ENCODE data around the gene USP10. TPM values are rescaled to one million over a fixed set of nuclear protein-coding genes. Genes with fewer than 3 reads are reported as not detected.
A peak's percentile ranks its signal among the peaks of the same experiment; 100 is the strongest.

USP10 gene
- total RNA-seq, 1 donor from 2014 or later, result 33.7 TPM

- TF ChIP-seq CTCF (IDR thresholded peaks at IDR 0.05; ENCODE audit: insufficient read depth, low read length, severe bottlenecking), result no peak
- no peaks in the 10 kb centered on the region for H3K36me3 ChIP-seq (ENCODE audit: control insufficient read depth, insufficient read depth, low read length)
- no peak overlapping the region for H3K4me3 ChIP-seq (ENCODE audit: low read depth, low read length)
- DNase-seq (ENCODE audit: low read depth), result no peak
- no peaks in the 10 kb centered on the region for H3K27me3 ChIP-seq (ENCODE audit: control insufficient read depth, insufficient read depth, low read length)
- no peak for FAIRE-seq
These were observed 94.4 kb downstream of the USP10 start for GRCh38 chr16:84794186-84794585.

- FAIRE-seq (no peak), DNase-seq (ENCODE audit: low read depth) (no peak)
- Histone ChIP-seq H3K27me3 (ENCODE audit: control insufficient read depth, insufficient read depth, low read length) (no peaks in the 10 kb centered on the region), H3K4me3 (ENCODE audit: low read depth, low read length) (no peak overlapping the region), H3K36me3 (ENCODE audit: control insufficient read depth, insufficient read depth, low read length) (no peaks in the 10 kb centered on the region)
- TF ChIP-seq CTCF (IDR thresholded peaks at IDR 0.05; ENCODE audit: insufficient read depth, low read length, severe bottlenecking), result no peak
These were observed 94.8 kb downstream of the USP10 start for GRCh38 chr16:84794626-84795025.

GRCh38 chr16:84795329-84796053 is 95.7 kb downstream of the USP10 start:
- Histone ChIP-seq H3K27me3 (ENCODE audit: control insufficient read depth, insufficient read depth, low read length) (no peaks in the 10 kb centered on the region), H3K36me3 (ENCODE audit: control insufficient read depth, insufficient read depth, low read length) (no peaks in the 10 kb centered on the region), H3K4me3 (ENCODE audit: low read depth, low read length) (no peak overlapping the region)
- DNase-seq (ENCODE audit: low read depth), result peak; percentile 35
- no peak for TF ChIP-seq CTCF (IDR thresholded peaks at IDR 0.05; ENCODE audit: insufficient read depth, low read length, severe bottlenecking)
- FAIRE-seq, result no peak

- H3K27me3 ChIP-seq (ENCODE audit: control insufficient read depth, insufficient read depth, low read length), result no peaks in the 10 kb centered on the region
- H3K36me3 ChIP-seq (ENCODE audit: control insufficient read depth, insufficient read depth, low read length), result no peaks in the 10 kb centered on the region
- H3K4me3 ChIP-seq (ENCODE audit: low read depth, low read length), result no peak overlapping the region
- DNase-seq (ENCODE audit: low read depth) (no peak), FAIRE-seq (no peak)
- TF ChIP-seq CTCF (IDR thresholded peaks at IDR 0.05; ENCODE audit: insufficient read depth, low read length, severe bottlenecking), result no peak
These were observed 100.6 kb downstream of the USP10 start for GRCh38 chr16:84800158-84800978.

- FAIRE-seq (peak; percentile 23), DNase-seq (ENCODE audit: low read depth) (no peak)
- no peak for TF ChIP-seq CTCF (IDR thresholded peaks at IDR 0.05; ENCODE audit: insufficient read depth, low read length, severe bottlenecking)
- Histone ChIP-seq H3K27me3 (ENCODE audit: control insufficient read depth, insufficient read depth, low read length) (no peaks in the 10 kb centered on the region), H3K4me3 (ENCODE audit: low read depth, low read length) (no peak overlapping the region), H3K36me3 (ENCODE audit: control insufficient read depth, insufficient read depth, low read length) (no peaks in the 10 kb centered on the region)
These were observed 103.3 kb downstream of the USP10 start for GRCh38 chr16:84803146-84803545.

Measured in bronchial epithelial cell (primary cell).